ENCODE measurements around the gene GNG13.

- TF ChIP-seq SCRT1 (tag by site-specific recombination; IDR thresholded peaks at IDR 0.05; ENCODE audit: borderline replicate concordance): no peak
- TF ChIP-seq KLF1 (tag by site-specific recombination; IDR thresholded peaks at IDR 0.05): no peak
- no peak for TF ChIP-seq CTCF (tag by site-specific recombination; IDR thresholded peaks at IDR 0.05)
These were observed 37.8 kb downstream of the GNG13 start for GRCh38 chr16:762595-763268.

All from HEK293 (cell line).